ENCODE data around the gene SPEG. TPM values are rescaled to one million over a fixed set of nuclear protein-coding genes. Genes with fewer than 3 reads are reported as not detected.
A peak's percentile ranks its signal among the peaks of the same experiment; 100 is the strongest.

Gene SPEG
- total and polyA plus RNA-seq, 2 donors (not counting 3 experiments of a cell fraction or from before 2014, with no cell fraction given): 0.84 to 3.5 TPM

DNA sequence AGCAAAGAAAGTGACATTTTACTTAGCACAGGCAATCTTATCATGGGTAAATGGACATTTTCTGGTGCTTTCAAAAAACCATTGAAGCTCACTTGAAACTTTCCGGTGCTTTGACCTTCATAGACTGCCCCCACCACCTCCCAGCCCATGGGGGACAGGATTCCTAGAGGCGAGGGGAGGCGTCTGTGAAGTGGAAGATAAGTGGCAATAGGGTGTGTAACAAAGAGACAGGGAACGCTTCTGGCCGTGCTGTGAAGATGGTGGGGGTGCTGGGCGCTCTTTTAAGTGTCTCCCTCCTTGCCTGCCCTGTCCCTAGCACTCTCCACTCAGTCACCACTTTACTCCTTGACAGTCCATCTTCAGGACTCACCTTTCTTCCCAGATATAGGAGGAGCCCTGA is 40.6 kb downstream of the SPEG start:
- FAIRE-seq (no peak), DNase-seq (ENCODE audit: low read depth, low spot score) (no peak)
- no TSS peak for BruUV-seq (replicated peaks)
- H3K9me3 ChIP-seq (replicated peaks; ENCODE audit: control insufficient read depth, insufficient read depth, low read length): no peaks in the 10 kb centered on the region
- ChIA-PET CTCF (interaction anchor here (1.0 to 7.0 kb wide), 7 partner anchors 12 to 85 kb away, joined by 3 to 115 read pairs (median 7); no protein-coding TSS in a partner anchor), POLR2A (no interaction called here)
- no peaks in the 10 kb centered on the region for H4K20me1 ChIP-seq (replicated peaks; ENCODE audit: control insufficient read depth, extremely low read depth, insufficient read depth, low read length)
- H3K9ac ChIP-seq (replicated peaks; ENCODE audit: extremely low read depth, insufficient read depth, low read length): no peak overlapping the region
- H3K4me2 ChIP-seq (ENCODE audit: insufficient read depth, low read length): no peak overlapping the region
- dilution Hi-C loops (cut with MboI; ENCODE audit: extremely low pct_ligation_motif_present, low sequenced_read_pairs) (no loop called here), intact Hi-C loops (cut with micrococcal nuclease) (no loop called here)
- no peaks in the 10 kb centered on the region for H3K79me2 ChIP-seq (ENCODE audit: control insufficient read depth, insufficient read depth, low read length)
- H3K36me3 ChIP-seq (ENCODE audit: control insufficient read depth in 2 of 2, extremely low read depth in 1 of 2, insufficient read depth in 2 of 2, low read length in 2 of 2): no peaks in the 10 kb centered on the region
- no peaks in the 10 kb centered on the region for H3K4me1 ChIP-seq (ENCODE audit: control insufficient read depth, extremely low read depth, insufficient read depth, low read length)
- H3K27ac ChIP-seq (ENCODE audit: insufficient read depth, low read depth, low read length): no peak overlapping the region
- H3K4me3 ChIP-seq (replicated peaks in 1 of 3; ENCODE audit: insufficient read depth in 1 of 3, low read depth in 1 of 3, low read length in 3 of 3): no peak overlapping the region
- TF ChIP-seq EZH2 (IDR thresholded peaks at IDR 0.05; ENCODE audit: borderline replicate concordance, low read depth, low read length, severe bottlenecking) (no peak), GATA2 (IDR thresholded peaks at IDR 0.05; ENCODE audit: insufficient read depth, insufficient read length, low read depth, low read length) (no peak)
- H2AFZ ChIP-seq (ENCODE audit: low read depth, low read length): no peak overlapping the region
- no peaks in the 10 kb centered on the region for H3K9me1 ChIP-seq (replicated peaks; ENCODE audit: control insufficient read depth, extremely low read depth, insufficient read depth, low read length)
- no peaks in the 10 kb centered on the region for H3K27me3 ChIP-seq (ENCODE audit: control insufficient read depth in 2 of 2, insufficient read depth in 2 of 2, low read length in 2 of 2)

DNA sequence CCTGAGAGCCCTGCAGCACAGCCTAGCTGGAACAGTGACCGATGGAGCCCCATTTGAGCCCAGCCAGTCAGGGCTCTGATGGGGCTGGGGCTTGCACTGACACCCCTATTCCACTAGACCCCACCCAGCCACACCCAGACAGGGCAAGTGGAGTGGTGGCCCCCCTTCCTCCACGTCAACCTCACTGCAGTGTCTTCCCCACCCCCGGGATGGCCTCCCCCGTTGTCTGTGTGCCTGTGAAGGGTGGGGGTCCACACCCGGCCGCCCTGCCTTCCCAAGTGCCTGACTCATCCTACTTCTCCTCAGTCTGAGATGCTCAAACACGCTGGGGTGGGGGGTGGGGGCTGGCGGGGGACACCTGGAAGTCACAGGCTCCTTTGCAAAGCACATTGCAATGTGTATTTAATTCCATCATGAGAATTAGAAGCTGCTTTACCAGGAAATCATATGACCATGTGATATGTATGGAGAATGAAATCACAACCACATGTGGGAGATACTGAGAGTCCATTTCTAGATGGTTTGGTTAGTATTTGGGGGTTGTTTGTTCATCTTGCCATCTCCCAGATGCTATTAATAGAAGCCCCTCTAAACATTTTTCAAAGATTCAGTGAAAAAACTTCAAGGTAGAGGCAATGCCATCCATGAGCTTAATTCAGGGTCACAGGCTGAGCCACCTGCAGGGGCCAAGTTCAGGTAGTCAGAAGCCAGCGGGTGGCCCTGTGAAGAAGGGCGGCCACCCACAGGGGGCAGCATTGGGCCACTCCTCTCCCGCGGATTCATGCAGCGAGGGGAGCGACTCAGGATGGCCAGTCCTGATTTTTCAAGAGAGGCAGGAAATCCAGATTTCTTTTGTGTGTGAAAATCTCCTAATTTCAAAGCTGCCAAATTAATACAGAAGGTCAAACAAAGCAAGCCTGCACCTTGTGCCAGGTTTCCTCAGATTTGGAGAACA is 41.3 kb downstream of the SPEG start:
- Histone ChIP-seq H3K79me2 (ENCODE audit: control insufficient read depth, insufficient read depth, low read length) (no peaks in the 10 kb centered on the region), H3K9ac (replicated peaks; ENCODE audit: extremely low read depth, insufficient read depth, low read length) (no peak overlapping the region), H3K27me3 (ENCODE audit: control insufficient read depth in 2 of 2, insufficient read depth in 2 of 2, low read length in 2 of 2) (peaks cover 0 to 2% of the 10 kb centered on the region in 2 experiments), H4K20me1 (replicated peaks; ENCODE audit: control insufficient read depth, extremely low read depth, insufficient read depth, low read length) (no peaks in the 10 kb centered on the region), H3K9me3 (replicated peaks; ENCODE audit: control insufficient read depth, insufficient read depth, low read length) (no peaks in the 10 kb centered on the region), H3K4me1 (ENCODE audit: control insufficient read depth, extremely low read depth, insufficient read depth, low read length) (no peaks in the 10 kb centered on the region), H3K9me1 (replicated peaks; ENCODE audit: control insufficient read depth, extremely low read depth, insufficient read depth, low read length) (no peaks in the 10 kb centered on the region), H2AFZ (ENCODE audit: low read depth, low read length) (no peak overlapping the region), H3K36me3 (ENCODE audit: control insufficient read depth in 2 of 2, extremely low read depth in 1 of 2, insufficient read depth in 2 of 2, low read length in 2 of 2) (no peaks in the 10 kb centered on the region), H3K27ac (ENCODE audit: insufficient read depth, low read depth, low read length) (no peak overlapping the region), H3K4me2 (ENCODE audit: insufficient read depth, low read length) (no peak overlapping the region), H3K4me3 (replicated peaks in 1 of 3; ENCODE audit: insufficient read depth in 1 of 3, low read depth in 1 of 3, low read length in 3 of 3) (no peak overlapping the region)
- ChIA-PET CTCF (interaction anchor here (1.0 to 7.0 kb wide), 8 partner anchors 11 to 85 kb away, joined by 3 to 115 read pairs (median 6); no protein-coding TSS in a partner anchor), POLR2A (no interaction called here)
- no TSS peak for BruUV-seq (replicated peaks)
- FAIRE-seq (peak; percentile 85), DNase-seq (ENCODE audit: low read depth, low spot score) (peak; percentile 45)
- no peak for TF ChIP-seq POLR2A (IDR thresholded peaks at IDR 0.05; ENCODE audit: low read depth, low read length)
- TF ChIP-seq, protein P1, sequence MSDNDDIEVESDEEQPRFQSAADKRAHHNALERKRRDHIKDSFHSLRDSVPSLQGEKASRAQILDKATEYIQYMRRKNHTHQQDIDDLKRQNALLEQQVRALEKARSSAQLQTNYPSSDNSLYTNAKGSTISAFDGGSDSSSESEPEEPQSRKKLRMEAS (IDR thresholded peaks at IDR 0.05; ENCODE audit: insufficient read depth, insufficient read length): no peak
- TF ChIP-seq EZH2 (IDR thresholded peaks at IDR 0.05; ENCODE audit: borderline replicate concordance, low read depth, low read length, severe bottlenecking): no peak
- TF ChIP-seq GATA2 (IDR thresholded peaks at IDR 0.05; ENCODE audit: insufficient read depth, insufficient read length, low read depth, low read length): no peak
- TF ChIP-seq POLR2AphosphoS5 (IDR thresholded peaks at IDR 0.05; ENCODE audit: insufficient read depth, low read depth, low read length): no peak
- TF ChIP-seq, protein P2, sequence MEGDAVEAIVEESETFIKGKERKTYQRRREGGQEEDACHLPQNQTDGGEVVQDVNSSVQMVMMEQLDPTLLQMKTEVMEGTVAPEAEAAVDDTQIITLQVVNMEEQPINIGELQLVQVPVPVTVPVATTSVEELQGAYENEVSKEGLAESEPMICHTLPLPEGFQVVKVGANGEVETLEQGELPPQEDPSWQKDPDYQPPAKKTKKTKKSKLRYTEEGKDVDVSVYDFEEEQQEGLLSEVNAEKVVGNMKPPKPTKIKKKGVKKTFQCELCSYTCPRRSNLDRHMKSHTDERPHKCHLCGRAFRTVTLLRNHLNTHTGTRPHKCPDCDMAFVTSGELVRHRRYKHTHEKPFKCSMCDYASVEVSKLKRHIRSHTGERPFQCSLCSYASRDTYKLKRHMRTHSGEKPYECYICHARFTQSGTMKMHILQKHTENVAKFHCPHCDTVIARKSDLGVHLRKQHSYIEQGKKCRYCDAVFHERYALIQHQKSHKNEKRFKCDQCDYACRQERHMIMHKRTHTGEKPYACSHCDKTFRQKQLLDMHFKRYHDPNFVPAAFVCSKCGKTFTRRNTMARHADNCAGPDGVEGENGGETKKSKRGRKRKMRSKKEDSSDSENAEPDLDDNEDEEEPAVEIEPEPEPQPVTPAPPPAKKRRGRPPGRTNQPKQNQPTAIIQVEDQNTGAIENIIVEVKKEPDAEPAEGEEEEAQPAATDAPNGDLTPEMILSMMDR (IDR thresholded peaks at IDR 0.05; ENCODE audit: extremely low read depth in 1 of 2, insufficient read depth in 1 of 2, low read depth in 1 of 2, low read length in 2 of 2): peak; percentile 80 to 91
- TF ChIP-seq FOS (IDR thresholded peaks at IDR 0.05; ENCODE audit: borderline replicate concordance, insufficient read depth, low read length): no peak
- TF ChIP-seq MYC (IDR thresholded peaks at IDR 0.05; ENCODE audit: low read depth, low read length): no peak
- TF ChIP-seq JUN (IDR thresholded peaks at IDR 0.05; ENCODE audit: borderline replicate concordance, insufficient read depth, insufficient read length, low read depth): no peak
- intact Hi-C loops (cut with micrococcal nuclease): loop anchor here (1.0 to 2.0 kb wide), 6 partner anchors 17 to 166 kb away; partner anchors contain the start of gene GMPPA
- dilution Hi-C loops (cut with MboI; ENCODE audit: extremely low pct_ligation_motif_present, low sequenced_read_pairs): no loop called here
